Neural progenitor cell (in vitro differentiated cells): Measurements from ENCODE around the gene TAF11L12. TPM values are rescaled to one million over a fixed set of nuclear protein-coding genes. Genes with fewer than 3 reads are reported as not detected.

Experiments
- DNase-seq: peaks from one replicate; pipeline ENCODE4 v3.0.0-alpha.2; 2016; ENCODE audit warnings: low spot score
- H2AFZ ChIP-seq: fragments of 200-600 bp; sonication (generic); replicated peaks from 2 replicates; pipeline ENCODE4 v1.6.1; 2016; ENCODE audit warnings: antibody characterized with exemption
- H3F3A ChIP-seq: fragments of 200-600 bp; sonication (generic); 2 replicates; pipeline ENCODE4 v1.6.1; 2016; ENCODE audit warnings: antibody characterized with exemption, low read depth
- H3K27ac ChIP-seq: fragments of 200-600 bp; sonication (generic); 2 replicates; pipeline ENCODE4 v1.5.1; 2016; ENCODE audit warnings: mild to moderate bottlenecking
- H3K27me3 ChIP-seq: fragments of 200-600 bp; sonication (generic); 2 replicates; pipeline ENCODE4 v1.6.1; 2016; ENCODE audit warnings: mild to moderate bottlenecking, moderate library complexity
- H3K36me3 ChIP-seq: fragments of 200-600 bp; sonication (generic); 2 replicates; pipeline ENCODE4 v1.5.1; 2016
- H3K4me1 ChIP-seq: fragments of 200-600 bp; sonication (generic); 2 replicates; pipeline ENCODE4 v1.6.1; 2016; ENCODE audit warnings: mixed run types
- H3K4me2 ChIP-seq: fragments of 200-600 bp; sonication (generic); 2 replicates; pipeline ENCODE4 v1.6.1; 2016
- H3K4me3 ChIP-seq: fragments of 200-600 bp; sonication (generic); 2 replicates; pipeline ENCODE4 v1.5.1; 2016
- H3K79me2 ChIP-seq: fragments of 200-600 bp; sonication (generic); 2 replicates; pipeline ENCODE4 v1.6.1; 2016; ENCODE audit warnings: low read depth
- H3K9ac ChIP-seq: fragments of 200-600 bp; sonication (generic); 2 replicates; pipeline ENCODE4 v1.6.1; 2016
- H3K9me3 ChIP-seq: fragments of 200-600 bp; sonication (generic); 2 replicates; pipeline ENCODE4 v1.5.1; 2016; ENCODE audit warnings: low read depth
- H4K20me1 ChIP-seq: fragments of 200-600 bp; sonication (generic); 2 replicates; pipeline ENCODE4 v1.6.1; 2016; ENCODE audit warnings: low read depth
- H3K27ac Mint-ChIP-seq: 3 replicates; pipeline ENCODE4 v1.8.0; 2021; ENCODE audit warnings: mixed read lengths
- H3K27me3 Mint-ChIP-seq: 2 replicates; pipeline ENCODE4 v1.8.0; 2022; ENCODE audit warnings: low read depth, mild to moderate bottlenecking, inconsistent platforms, moderate library complexity, mixed read lengths; ENCODE audit not compliant: insufficient read depth
- H3K36me3 Mint-ChIP-seq: 3 replicates; pipeline ENCODE4 v1.8.0; 2021; ENCODE audit warnings: mixed read lengths
- H3K4me1 Mint-ChIP-seq: 3 replicates; pipeline ENCODE4 v1.8.0; 2021; ENCODE audit warnings: mixed read lengths
- H3K4me3 Mint-ChIP-seq: 3 replicates; pipeline ENCODE4 v1.8.0; 2021; ENCODE audit warnings: mild to moderate bottlenecking, moderate library complexity, mixed read lengths
- H3K9me3 Mint-ChIP-seq: 3 replicates; pipeline ENCODE4 v1.8.0; 2020; ENCODE audit warnings: mixed read lengths
- CTCF ChIP-seq: fragments of 200-600 bp; sonication (generic); IDR thresholded peaks from 2 replicates; pipeline ENCODE4 v1.5.1; 2017; ENCODE audit warnings: antibody characterized with exemption, mild to moderate bottlenecking
- EZH2 ChIP-seq: fragments of 200-600 bp; sonication (generic); IDR thresholded peaks from 2 replicates; pipeline ENCODE4 v1.6.1; 2017; ENCODE audit warnings: antibody characterized with exemption, mild to moderate bottlenecking, moderate library complexity
- EZH2phosphoT487 ChIP-seq: fragments of 200-600 bp; sonication (generic); IDR thresholded peaks from 2 replicates; pipeline ENCODE4 v1.6.1; 2017; ENCODE audit warnings: antibody characterized with exemption
- small RNA-seq: library from RNA; depleted of rRNA; stranded (forward); fragments of <200 nt; gene quantifications from one replicate; pipeline ENCODE3, GENCODE V24; 2015
- total RNA-seq: library from RNA; depleted of rRNA; stranded (reverse); fragments of >200 nt; gene quantifications from 2 replicates; pipeline ENCODE4 v1.2.3, GENCODE V29; 2015; ENCODE audit warnings: low replicate concordance

Gene TAF11L12
- total RNA-seq, 1 donor from 2014 or later: not detected

DNA sequence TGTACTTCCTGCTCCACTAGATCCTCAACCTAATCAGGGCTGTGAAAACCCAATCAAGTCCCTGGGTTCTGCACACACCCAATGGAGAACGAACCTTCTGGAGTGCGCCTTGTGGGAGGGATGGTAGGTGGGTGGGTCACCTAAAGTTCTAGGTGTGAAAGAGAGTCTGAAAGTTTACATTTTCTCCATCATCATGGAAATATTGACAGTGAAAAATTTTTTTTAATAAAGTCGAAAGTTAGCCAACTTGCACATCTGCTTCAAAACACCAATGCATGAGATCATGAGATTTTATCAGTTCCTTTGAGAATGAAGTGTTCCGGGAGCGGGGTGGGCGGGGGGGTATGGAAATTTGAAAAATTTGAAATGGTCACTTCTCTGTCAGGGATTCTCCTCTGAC is 45.7 kb downstream of the TAF11L12 start:
- peaks cover 12% of the 10 kb centered on the region for H3K9me3 Mint-ChIP-seq
- H3K4me3 Mint-ChIP-seq: no peak overlapping the region
- Histone ChIP-seq H3K4me2 (no peak overlapping the region), H3K4me1 (no peaks in the 10 kb centered on the region), H3K4me3 (no peak overlapping the region), H3K9me3 (no peaks in the 10 kb centered on the region), H3F3A (no peaks in the 10 kb centered on the region), H3K27me3 (no peaks in the 10 kb centered on the region), H4K20me1 (no peaks in the 10 kb centered on the region), H3K27ac (no peak overlapping the region), H3K9ac (no peak overlapping the region), H3K79me2 (no peaks in the 10 kb centered on the region), H3K36me3 (no peaks in the 10 kb centered on the region), H2AFZ (no peak overlapping the region)
- no peaks in the 10 kb centered on the region for H3K36me3 Mint-ChIP-seq
- H3K4me1 Mint-ChIP-seq: no peaks in the 10 kb centered on the region
- TF ChIP-seq EZH2phosphoT487 (no peak), EZH2 (no peak), CTCF (no peak)
- DNase-seq: no peak
- no peak overlapping the region for H3K27ac Mint-ChIP-seq
- H3K27me3 Mint-ChIP-seq: peaks cover 8% of the 10 kb centered on the region

Small RNA genes within 50 kb of the gene (small RNA-seq; reads per million reads assigned to genes)
- not detected for gene AC233724.1
- gene AC233724.2: not detected
- gene AC233724.3: not detected
- not detected for gene AC233724.4
- not detected for gene AC233724.6
- not detected for gene AC233724.7

Other genes with a start within 250 kb of the TAF11L12 start
- gene TAF11L2, start 112.2 kb upstream of the TAF11L12 start, total RNA-seq: not detected in 2 replicates
- not detected in 2 replicates for gene TAF11L3, start 92.0 kb upstream of the TAF11L12 start, total RNA-seq
- not detected in 2 replicates for gene TAF11L4, start 88.6 kb upstream of the TAF11L12 start, total RNA-seq
- gene TAF11L5, start 85.2 kb upstream of the TAF11L12 start, total RNA-seq: not detected in 2 replicates
- gene TAF11L6, start 81.7 kb upstream of the TAF11L12 start, total RNA-seq: not detected in 2 replicates
- gene TAF11L7, start 24.6 kb upstream of the TAF11L12 start, total RNA-seq: not detected in 2 replicates
- not detected in 2 replicates for gene TAF11L8, start 19.4 kb upstream of the TAF11L12 start, total RNA-seq
- gene TAF11L9, start 16.0 kb upstream of the TAF11L12 start, total RNA-seq: not detected in 2 replicates
- gene TAF11L10, start 12.6 kb upstream of the TAF11L12 start, total RNA-seq: not detected in 2 replicates
- not detected in 2 replicates for gene TAF11L11, start 6.2 kb upstream of the TAF11L12 start, total RNA-seq
- not detected in 2 replicates for gene TAF11L13, start 21.7 kb downstream of the TAF11L12 start, total RNA-seq
- not detected in 2 replicates for gene TAF11L14, start 24.1 kb downstream of the TAF11L12 start, total RNA-seq